Progenitor cell of endocrine pancreas (in vitro differentiated cells): ENCODE results near the gene TRIL. TPM values are rescaled to one million over a fixed set of nuclear protein-coding genes. Genes with fewer than 3 reads are reported as not detected.

ENCODE experiments used
- DNase-seq: peaks from one replicate; pipeline ENCODE4 v3.0.0; 2021; ENCODE audit warnings: low spot score; ENCODE audit not compliant: unreplicated experiment
- H3K27ac Mint-ChIP-seq: 2 replicates; pipeline ENCODE4 v1.8.0; 2021; ENCODE audit warnings: mild to moderate bottlenecking, moderate library complexity, mixed read lengths
- H3K27me3 Mint-ChIP-seq: 2 replicates; pipeline ENCODE4 v1.8.0; 2021; ENCODE audit warnings: mixed read lengths
- H3K36me3 Mint-ChIP-seq: 2 replicates; pipeline ENCODE4 v1.8.0; 2022; ENCODE audit warnings: mixed read lengths; ENCODE audit not compliant: insufficient read depth
- H3K4me1 Mint-ChIP-seq: 2 replicates; pipeline ENCODE4 v1.8.0; 2021; ENCODE audit warnings: low read depth, mixed read lengths
- H3K4me3 Mint-ChIP-seq: 2 replicates; pipeline ENCODE4 v1.8.0; 2021; ENCODE audit warnings: low read depth, mild to moderate bottlenecking, moderate library complexity, mixed read lengths
- H3K9me3 Mint-ChIP-seq: 2 replicates; pipeline ENCODE4 v1.8.0; 2021; ENCODE audit warnings: low read depth, mixed read lengths
- long read RNA-seq: library from polyadenylated mRNA; unstranded; transcript quantifications from one replicate; pipeline ENCODE4 v2.0.0, GENCODE V29; 2020
- total RNA-seq: library from RNA; stranded (reverse); gene quantifications from 2 replicates; pipeline ENCODE4 v1.2.1, GENCODE V29; 2021
- TF ChIP-seq, protein P1 (sequence below): fragments of 200-600 bp; sonication (generic); IDR thresholded peaks from one replicate; pipeline ENCODE4 v1.5.0; 2021; ENCODE audit warnings: antibody characterized with exemption, mild to moderate bottlenecking; ENCODE audit not compliant: unreplicated experiment

TRIL gene, protein sequence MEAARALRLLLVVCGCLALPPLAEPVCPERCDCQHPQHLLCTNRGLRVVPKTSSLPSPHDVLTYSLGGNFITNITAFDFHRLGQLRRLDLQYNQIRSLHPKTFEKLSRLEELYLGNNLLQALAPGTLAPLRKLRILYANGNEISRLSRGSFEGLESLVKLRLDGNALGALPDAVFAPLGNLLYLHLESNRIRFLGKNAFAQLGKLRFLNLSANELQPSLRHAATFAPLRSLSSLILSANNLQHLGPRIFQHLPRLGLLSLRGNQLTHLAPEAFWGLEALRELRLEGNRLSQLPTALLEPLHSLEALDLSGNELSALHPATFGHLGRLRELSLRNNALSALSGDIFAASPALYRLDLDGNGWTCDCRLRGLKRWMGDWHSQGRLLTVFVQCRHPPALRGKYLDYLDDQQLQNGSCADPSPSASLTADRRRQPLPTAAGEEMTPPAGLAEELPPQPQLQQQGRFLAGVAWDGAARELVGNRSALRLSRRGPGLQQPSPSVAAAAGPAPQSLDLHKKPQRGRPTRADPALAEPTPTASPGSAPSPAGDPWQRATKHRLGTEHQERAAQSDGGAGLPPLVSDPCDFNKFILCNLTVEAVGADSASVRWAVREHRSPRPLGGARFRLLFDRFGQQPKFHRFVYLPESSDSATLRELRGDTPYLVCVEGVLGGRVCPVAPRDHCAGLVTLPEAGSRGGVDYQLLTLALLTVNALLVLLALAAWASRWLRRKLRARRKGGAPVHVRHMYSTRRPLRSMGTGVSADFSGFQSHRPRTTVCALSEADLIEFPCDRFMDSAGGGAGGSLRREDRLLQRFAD
- 8.0 and 9.3 TPM in 2 replicates for total RNA-seq
- long read RNA-seq, full-length matches to known transcripts: 6 of 6 reads
- long read RNA-seq, partial matches to known transcripts: 0 of 6 reads
- long read RNA-seq, other reads (novel, unspliced or antisense): 0 of 6 reads

- Mint-ChIP-seq H3K27me3 (peaks cover 60% of the 10 kb centered on the region), H3K4me3 (peak within 1 kb of the TSS; percentile 75), H3K36me3 (no peaks in the 10 kb centered on the region), H3K27ac (peak within 1 kb of the TSS; percentile 85), H3K4me1 (peaks cover 4% of the 10 kb centered on the region), H3K9me3 (no peaks in the 10 kb centered on the region)
- TF ChIP-seq, protein P1, sequence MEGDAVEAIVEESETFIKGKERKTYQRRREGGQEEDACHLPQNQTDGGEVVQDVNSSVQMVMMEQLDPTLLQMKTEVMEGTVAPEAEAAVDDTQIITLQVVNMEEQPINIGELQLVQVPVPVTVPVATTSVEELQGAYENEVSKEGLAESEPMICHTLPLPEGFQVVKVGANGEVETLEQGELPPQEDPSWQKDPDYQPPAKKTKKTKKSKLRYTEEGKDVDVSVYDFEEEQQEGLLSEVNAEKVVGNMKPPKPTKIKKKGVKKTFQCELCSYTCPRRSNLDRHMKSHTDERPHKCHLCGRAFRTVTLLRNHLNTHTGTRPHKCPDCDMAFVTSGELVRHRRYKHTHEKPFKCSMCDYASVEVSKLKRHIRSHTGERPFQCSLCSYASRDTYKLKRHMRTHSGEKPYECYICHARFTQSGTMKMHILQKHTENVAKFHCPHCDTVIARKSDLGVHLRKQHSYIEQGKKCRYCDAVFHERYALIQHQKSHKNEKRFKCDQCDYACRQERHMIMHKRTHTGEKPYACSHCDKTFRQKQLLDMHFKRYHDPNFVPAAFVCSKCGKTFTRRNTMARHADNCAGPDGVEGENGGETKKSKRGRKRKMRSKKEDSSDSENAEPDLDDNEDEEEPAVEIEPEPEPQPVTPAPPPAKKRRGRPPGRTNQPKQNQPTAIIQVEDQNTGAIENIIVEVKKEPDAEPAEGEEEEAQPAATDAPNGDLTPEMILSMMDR: no peak
- DNase-seq: peak; percentile 30
Observed at GRCh38 chr7:28958235-28958979, at the start of gene TRIL. TRIL (minus strand) TSS chr7:28958330; CDS start chr7:28958046, 284 bp downstream.

DNA sequence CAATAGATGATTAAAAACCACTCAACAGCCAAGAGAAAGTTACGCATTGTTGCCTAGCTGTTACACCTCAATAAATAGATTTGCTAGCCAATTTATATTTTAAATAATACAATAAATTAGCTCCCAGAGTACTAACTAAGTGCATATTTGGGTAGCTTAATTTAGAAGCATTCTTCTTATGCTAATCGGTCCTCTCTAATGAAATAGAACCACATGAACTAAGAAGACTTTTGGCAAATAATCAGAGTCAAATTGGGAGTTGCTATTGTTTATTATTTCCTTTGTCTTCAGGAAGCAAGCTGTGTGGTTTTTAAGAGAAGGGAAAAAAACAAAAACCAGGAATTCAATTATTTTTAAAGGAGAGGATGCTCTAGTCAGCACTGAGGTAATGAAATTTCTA, 49.0 kb upstream of the TRIL start:
- peaks cover 5% of the 10 kb centered on the region for H3K36me3 Mint-ChIP-seq
- no peak overlapping the region for H3K27ac Mint-ChIP-seq
- no peak for DNase-seq
- H3K27me3 Mint-ChIP-seq: no peaks in the 10 kb centered on the region
- TF ChIP-seq, protein P1: no peak
- no peak overlapping the region for H3K4me3 Mint-ChIP-seq
- H3K4me1 Mint-ChIP-seq: peaks cover under 1% of the 10 kb centered on the region
- H3K9me3 Mint-ChIP-seq: peaks cover 10% of the 10 kb centered on the region

- no peak overlapping the region for H3K27ac Mint-ChIP-seq
- no peaks in the 10 kb centered on the region for H3K4me1 Mint-ChIP-seq
- no peak for DNase-seq
- H3K4me3 Mint-ChIP-seq: no peak overlapping the region
- TF ChIP-seq, protein P1: no peak
- H3K9me3 Mint-ChIP-seq: peaks cover 10% of the 10 kb centered on the region
- peaks cover 5% of the 10 kb centered on the region for H3K36me3 Mint-ChIP-seq
- H3K27me3 Mint-ChIP-seq: no peaks in the 10 kb centered on the region
Observed at GRCh38 chr7:29005829-29006228, 47.7 kb upstream of the TRIL start.

DNA sequence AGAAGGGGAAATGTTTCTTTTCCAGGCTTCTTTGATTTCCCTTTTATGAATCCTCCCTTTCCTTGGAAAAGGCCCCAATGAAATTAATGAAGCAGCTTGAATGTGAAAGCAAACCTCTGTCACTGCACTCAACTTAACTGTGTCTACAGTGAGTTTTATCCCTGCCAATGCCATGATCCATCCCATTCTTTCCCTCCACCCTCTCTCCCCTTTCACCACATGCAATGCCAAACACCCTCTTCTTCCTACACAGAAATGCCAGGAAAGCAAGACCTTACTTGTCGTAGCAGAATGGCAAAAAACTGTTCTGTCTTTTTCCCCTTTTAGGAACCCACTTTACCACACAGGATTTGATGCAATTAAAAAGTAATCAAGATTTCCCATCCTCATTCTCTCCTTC, 47.3 kb upstream of the TRIL start:
- TF ChIP-seq, protein P1: no peak
- Mint-ChIP-seq H3K36me3 (peaks cover 5% of the 10 kb centered on the region), H3K4me1 (no peaks in the 10 kb centered on the region), H3K9me3 (peaks cover 10% of the 10 kb centered on the region), H3K4me3 (no peak overlapping the region), H3K27me3 (no peaks in the 10 kb centered on the region), H3K27ac (no peak overlapping the region)
- DNase-seq: no peak

DNA sequence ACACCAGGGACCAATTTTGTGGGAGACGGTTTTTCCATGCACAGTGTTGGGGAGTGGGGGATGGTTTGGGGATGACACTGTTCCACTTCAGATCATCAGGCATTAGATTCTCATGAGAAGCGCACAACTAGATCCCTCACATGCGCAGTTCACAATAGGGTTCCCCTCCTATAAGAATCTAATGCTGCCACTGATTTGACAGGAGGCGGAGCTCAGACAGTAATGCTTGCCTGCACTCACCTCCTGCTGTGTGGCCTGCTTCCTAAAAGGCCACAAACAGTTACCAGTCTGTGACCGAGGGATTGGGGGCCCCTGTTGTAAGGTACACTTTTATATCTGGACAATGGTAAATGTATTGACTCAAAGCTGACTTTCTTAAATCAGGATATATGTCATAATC, 45.6 kb upstream of the TRIL start:
- no peak overlapping the region for H3K4me3 Mint-ChIP-seq
- TF ChIP-seq, protein P1: no peak
- no peaks in the 10 kb centered on the region for H3K27me3 Mint-ChIP-seq
- no peak for DNase-seq
- H3K4me1 Mint-ChIP-seq: peaks cover 2% of the 10 kb centered on the region
- H3K9me3 Mint-ChIP-seq: peaks cover 14% of the 10 kb centered on the region
- H3K27ac Mint-ChIP-seq: no peak overlapping the region
- peaks cover 5% of the 10 kb centered on the region for H3K36me3 Mint-ChIP-seq
